GM12873 (cell line): ENCODE results near the gene LARP4B.

Experiments
- CTCF ChIP-seq: IDR thresholded peaks from 2 replicates; pipeline ENCODE4 v1.5.1; 2012; ENCODE audit warnings: low read depth, mild to moderate bottlenecking, moderate library complexity, low read length, control low read depth; ENCODE audit not compliant: insufficient read depth; ENCODE audit errors: missing control alignments

The LARP4B gene

DNA sequence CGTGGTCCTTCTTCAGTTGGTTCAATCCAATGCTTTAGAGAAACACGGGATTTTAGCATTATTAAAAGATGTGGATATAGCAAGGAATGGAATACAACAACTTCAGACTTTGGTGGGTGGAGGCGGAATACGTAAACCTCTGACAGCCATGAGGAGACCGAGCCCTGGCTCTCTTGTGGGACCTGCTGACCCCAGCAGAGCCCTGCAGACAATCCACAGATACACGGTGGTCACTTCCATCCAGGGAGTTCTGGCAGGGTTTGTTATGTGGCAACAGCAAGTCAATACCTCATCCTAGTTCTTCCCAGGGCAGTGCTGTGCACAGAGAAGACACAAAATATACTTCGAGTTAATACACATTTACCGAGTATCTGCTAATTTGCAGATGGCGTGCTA is 123.5 kb downstream of the LARP4B start:
- no peak for TF ChIP-seq CTCF

GRCh38 chr10:807163-807957 is 124.1 kb downstream of the LARP4B start:
- TF ChIP-seq CTCF, result no peak

DNA sequence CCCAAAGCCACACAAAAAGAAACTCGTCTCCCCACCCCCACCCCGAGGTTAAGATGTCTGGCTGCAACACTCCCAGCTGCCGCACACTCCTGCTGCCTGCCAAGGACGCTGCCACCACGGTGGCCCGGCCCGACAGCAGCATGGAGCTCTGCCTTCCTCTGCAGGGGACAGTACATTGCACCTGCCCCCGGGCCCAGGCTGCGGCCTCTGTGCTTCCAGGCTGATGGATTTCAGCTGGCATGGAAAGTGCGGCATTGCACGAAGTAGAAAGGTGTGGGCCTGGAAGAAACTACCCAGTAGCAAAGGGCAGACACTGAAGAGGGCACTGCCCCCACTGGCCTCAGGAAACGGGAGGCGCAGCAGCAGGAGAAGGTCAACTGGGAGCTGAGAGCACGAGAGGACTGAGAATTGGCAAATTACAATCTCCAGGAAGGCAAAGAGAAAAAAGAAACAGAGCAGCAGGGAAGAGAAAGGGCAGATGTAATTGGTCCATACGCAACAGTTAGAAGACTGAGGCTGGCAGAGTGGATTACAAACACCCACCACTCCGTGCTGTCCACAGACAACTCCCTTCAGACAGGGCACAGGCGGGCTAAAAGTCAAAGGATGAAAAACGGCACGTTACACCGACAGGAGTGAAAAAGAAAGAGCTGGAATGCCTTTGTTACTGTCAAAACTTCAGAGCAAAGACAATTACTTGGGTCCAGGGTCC is 124.9 kb downstream of the LARP4B start:
- TF ChIP-seq CTCF, result no peak

DNA sequence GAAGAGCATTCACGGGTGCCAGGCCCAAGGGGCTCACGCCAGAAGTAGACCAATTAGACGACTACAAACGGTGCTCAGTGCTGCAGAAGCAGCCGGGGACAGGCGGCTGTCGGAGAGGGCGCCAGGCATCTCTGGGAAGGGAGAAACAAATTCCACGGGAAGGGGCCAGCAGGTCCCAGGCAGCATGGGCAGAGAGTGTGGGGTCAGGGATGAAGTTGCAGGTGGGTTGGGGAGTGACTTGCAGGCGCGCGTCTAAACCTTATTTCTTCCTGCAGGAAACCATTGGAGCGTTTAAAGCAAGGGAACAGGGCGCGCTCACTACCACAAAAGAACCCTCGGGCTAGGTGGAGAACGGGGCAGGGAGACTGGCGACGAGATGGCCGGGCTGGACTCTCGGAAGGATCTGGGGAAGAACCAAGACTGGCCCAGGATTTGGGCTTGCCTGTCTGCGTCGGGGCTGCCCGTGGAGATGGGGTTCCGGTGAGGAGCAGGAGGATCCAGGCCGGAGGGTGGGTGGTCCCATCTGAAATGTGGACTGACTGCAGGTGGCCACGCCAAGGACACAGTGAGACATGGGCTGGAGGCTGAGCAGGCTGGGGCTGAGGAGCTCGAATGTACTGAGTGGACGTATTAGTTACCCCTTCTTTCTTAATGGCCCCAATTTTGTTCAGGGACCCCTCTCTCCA is 125.7 kb downstream of the LARP4B start:
- TF ChIP-seq CTCF, result no peak

DNA sequence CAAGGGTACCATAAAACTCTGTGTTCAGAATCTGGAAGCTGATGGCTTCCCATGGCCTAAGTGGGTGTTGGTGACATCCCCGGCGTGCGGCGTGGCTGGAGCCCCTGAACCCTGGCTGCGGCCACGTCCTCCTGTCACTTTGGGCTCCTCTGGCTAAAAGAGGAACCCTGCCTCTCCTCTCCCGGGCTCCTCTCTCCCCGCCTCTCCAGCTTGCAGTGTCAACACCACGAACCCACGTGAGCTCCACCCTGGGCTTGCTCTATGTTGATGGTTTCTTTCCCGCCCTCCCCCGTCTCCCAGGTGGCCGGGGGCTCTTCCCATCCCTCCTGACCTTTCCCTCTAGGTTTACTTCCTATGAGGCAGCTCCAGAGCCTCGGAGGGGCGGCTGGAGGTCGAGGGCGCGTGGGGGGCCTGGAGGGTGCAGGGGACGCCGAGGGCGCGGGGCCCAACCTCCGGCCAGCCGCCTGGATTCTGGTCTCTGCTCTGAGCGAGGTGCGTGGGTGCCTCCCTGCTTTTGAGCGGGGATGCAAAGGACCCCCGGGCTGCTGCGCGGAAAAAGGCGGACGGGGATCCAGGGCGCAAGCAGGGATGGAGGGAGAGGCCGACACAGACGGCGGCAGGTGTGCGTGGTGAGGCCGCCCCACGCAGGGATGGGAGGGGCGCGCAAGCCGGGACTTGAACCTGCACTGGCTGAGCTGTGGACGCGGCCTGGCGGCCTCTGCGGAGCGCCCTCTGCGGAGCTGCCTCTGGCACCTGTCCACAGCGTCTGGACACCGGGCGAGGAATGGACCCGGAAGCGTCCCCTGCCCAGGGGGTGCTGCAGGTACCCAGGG is 126.5 kb downstream of the LARP4B start:
- no peak for TF ChIP-seq CTCF

DNA sequence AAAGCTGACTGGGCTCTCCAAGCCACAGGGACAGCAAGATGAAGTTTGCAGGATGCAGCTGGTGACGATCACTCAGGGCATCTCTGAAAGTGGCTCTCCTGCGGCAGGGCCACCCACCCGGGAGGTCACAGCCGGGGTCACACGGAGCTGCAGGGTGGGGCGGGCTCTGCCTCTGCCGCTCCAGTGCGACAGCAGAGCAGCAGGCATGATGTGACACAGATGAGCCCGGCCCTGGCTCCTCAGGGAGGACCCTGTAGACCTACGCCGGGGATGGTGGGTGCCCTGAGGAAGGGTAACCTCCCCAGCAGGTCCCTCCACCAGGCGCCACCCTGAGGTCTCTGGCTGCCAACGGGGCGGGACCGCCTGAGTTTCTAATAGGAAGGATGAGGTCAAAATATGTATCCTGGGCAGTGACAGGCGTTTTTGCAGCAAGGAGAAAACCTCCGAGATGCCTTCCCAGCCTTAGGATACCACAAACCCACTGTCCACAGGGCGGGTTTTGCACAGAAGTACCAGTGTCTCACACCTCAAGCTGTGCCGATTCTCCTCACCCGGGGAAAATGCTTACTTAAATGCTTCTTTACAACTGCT is 127.2 kb downstream of the LARP4B start:
- no peak for TF ChIP-seq CTCF
